ENCODE results near the gene GSPT1. TPM values are rescaled to one million over a fixed set of nuclear protein-coding genes. Genes with fewer than 3 reads are reported as not detected.
A peak's percentile ranks its signal among the peaks of the same experiment; 100 is the strongest.

GSPT1 gene
- total RNA-seq, 4 donors from 2014 or later = 29.1 to 60.2 (median 36.0) TPM

GRCh38 chr16:11890231-11890965 lies 25.4 kb downstream of the GSPT1 start:
- Histone ChIP-seq H3K27ac (no peak overlapping the region), H3K4me1 (no peaks in the 10 kb centered on the region), H3K36me3 (peaks cover 0 to 84% (median 0%) of the 10 kb centered on the region in 3 donors), H3K9me3 (no peaks in the 10 kb centered on the region), H3K4me3 (no peak overlapping the region), H3K27me3 (no peaks in the 10 kb centered on the region)
- TF ChIP-seq CTCF (IDR thresholded peaks at IDR 0.05) = no peak
- TF ChIP-seq POLR2A (IDR thresholded peaks at IDR 0.05) = no peak
- no peak for DNase-seq

GRCh38 chr16:11886881-11887280 lies 28.9 kb downstream of the GSPT1 start:
- Histone ChIP-seq H3K27ac (no peak overlapping the region), H3K9me3 (no peaks in the 10 kb centered on the region), H3K27me3 (no peaks in the 10 kb centered on the region), H3K4me3 (no peak overlapping the region), H3K36me3 (peaks cover 0 to 91% (median 0%) of the 10 kb centered on the region in 3 donors), H3K4me1 (no peaks in the 10 kb centered on the region)
- no peak for TF ChIP-seq POLR2A (IDR thresholded peaks at IDR 0.05)
- no peak for TF ChIP-seq CTCF (IDR thresholded peaks at IDR 0.05)
- DNase-seq = no peak

- no peaks in the 10 kb centered on the region for H3K27me3 ChIP-seq
- TF ChIP-seq POLR2A (IDR thresholded peaks at IDR 0.05) = no peak
- TF ChIP-seq CTCF (IDR thresholded peaks at IDR 0.05) = no peak
- H3K27ac ChIP-seq = no peak overlapping the region
- DNase-seq = no peak
- no peak overlapping the region for H3K4me3 ChIP-seq
- no peaks in the 10 kb centered on the region for H3K4me1 ChIP-seq
- H3K9me3 ChIP-seq = no peaks in the 10 kb centered on the region
- H3K36me3 ChIP-seq = peaks cover 0 to 97% (median 0%) of the 10 kb centered on the region in 3 donors
These were observed 31.7 kb downstream of the GSPT1 start for GRCh38 chr16:11884035-11884434.

GRCh38 chr16:11880007-11880406 lies 35.7 kb downstream of the GSPT1 start:
- Histone ChIP-seq H3K4me1 (no peaks in the 10 kb centered on the region), H3K27me3 (no peaks in the 10 kb centered on the region), H3K36me3 (peaks cover 0 to 98% (median 0%) of the 10 kb centered on the region in 3 donors), H3K9me3 (no peaks in the 10 kb centered on the region), H3K27ac (no peak overlapping the region), H3K4me3 (no peak overlapping the region)
- TF ChIP-seq POLR2A (IDR thresholded peaks at IDR 0.05) = no peak
- peak in 1 of 6 experiments; percentile 3 for TF ChIP-seq CTCF (IDR thresholded peaks at IDR 0.05)
- no peak for DNase-seq

GRCh38 chr16:11877374-11877773 lies 38.4 kb downstream of the GSPT1 start:
- Histone ChIP-seq H3K27me3 (no peaks in the 10 kb centered on the region), H3K9me3 (no peaks in the 10 kb centered on the region), H3K36me3 (peaks cover 0 to 94% (median 0%) of the 10 kb centered on the region in 3 donors), H3K4me1 (no peaks in the 10 kb centered on the region), H3K27ac (no peak overlapping the region), H3K4me3 (no peak overlapping the region)
- DNase-seq = no peak
- no peak for TF ChIP-seq CTCF (IDR thresholded peaks at IDR 0.05)
- TF ChIP-seq POLR2A (IDR thresholded peaks at IDR 0.05) = no peak

All from Peyer's patch (tissue), 4 donors.